Measurements from ENCODE around the gene STXBP5.

Gene STXBP5

GRCh38 chr6:147321260-147321659 is 117.0 kb downstream of the STXBP5 start:
- H3K36me3 ChIP-seq (ENCODE audit: control insufficient read depth in 1 of 2, insufficient read depth in 2 of 2, low read length in 2 of 2): peaks cover 0 to 6% of the 10 kb centered on the region in 2 experiments
- no peaks in the 10 kb centered on the region for H3K79me1 ChIP-seq (ENCODE audit: low read length)
- no peak overlapping the region for H3K23ac ChIP-seq (ENCODE audit: low read length)
- no peaks in the 10 kb centered on the region for H3K27me3 ChIP-seq (ENCODE audit: insufficient read depth, low read length)
- H2BK120ac ChIP-seq (ENCODE audit: insufficient read depth, low read length, poor library complexity): no peak overlapping the region
- H2BK12ac ChIP-seq (ENCODE audit: low read length): no peak overlapping the region
- H3K18ac ChIP-seq (ENCODE audit: low read length): no peak overlapping the region
- no peak overlapping the region for H4K12ac ChIP-seq (ENCODE audit: low read depth, low read length)
- no peak overlapping the region for H2AK5ac ChIP-seq (ENCODE audit: low read length)
- no peak overlapping the region for H4K8ac ChIP-seq (ENCODE audit: low read depth, low read length)
- no peaks in the 10 kb centered on the region for H3K9me3 ChIP-seq (ENCODE audit: insufficient read depth, low read depth, low read length)
- no peak overlapping the region for H2AFZ ChIP-seq (ENCODE audit: insufficient read depth, low read length, poor library complexity)
- H3K79me2 ChIP-seq (ENCODE audit: control insufficient read depth, insufficient read depth, low read length, poor library complexity): no peaks in the 10 kb centered on the region
- WGBS (ENCODE audit: extremely low coverage, insufficient coverage, insufficient read length): no CpG with 5 or more reads among the region's 2 CpGs
- H3K4me3 ChIP-seq (ENCODE audit: low read depth, low read length): no peak overlapping the region
- no peaks in the 10 kb centered on the region for H3K4me1 ChIP-seq (ENCODE audit: control insufficient read depth in 1 of 2, insufficient read depth in 2 of 2, low read length in 2 of 2)
- H4K91ac ChIP-seq (ENCODE audit: low read depth, low read length): no peak overlapping the region
- no peak overlapping the region for H3K27ac ChIP-seq (ENCODE audit: low read depth, low read length)
- no peak overlapping the region for H2BK5ac ChIP-seq (ENCODE audit: low read depth, low read length, poor library complexity)
- H3K9ac ChIP-seq (ENCODE audit: low read length): no peak overlapping the region
- DNase-seq: no peak
- no peak overlapping the region for H3K4ac ChIP-seq (ENCODE audit: low read depth, low read length)
- H3K4me2 ChIP-seq (ENCODE audit: low read length): no peak overlapping the region
- H3K14ac ChIP-seq (ENCODE audit: low read length): no peak overlapping the region

GRCh38 chr6:147322299-147323162 is 118.3 kb downstream of the STXBP5 start:
- H3K4ac ChIP-seq (ENCODE audit: low read depth, low read length): no peak overlapping the region
- no peaks in the 10 kb centered on the region for H3K4me1 ChIP-seq (ENCODE audit: control insufficient read depth in 1 of 2, insufficient read depth in 2 of 2, low read length in 2 of 2)
- no peak overlapping the region for H2BK120ac ChIP-seq (ENCODE audit: insufficient read depth, low read length, poor library complexity)
- no peaks in the 10 kb centered on the region for H3K9me3 ChIP-seq (ENCODE audit: insufficient read depth, low read depth, low read length)
- no peak overlapping the region for H3K4me3 ChIP-seq (ENCODE audit: low read depth, low read length)
- H3K27me3 ChIP-seq (ENCODE audit: insufficient read depth, low read length): no peaks in the 10 kb centered on the region
- no peak overlapping the region for H2AFZ ChIP-seq (ENCODE audit: insufficient read depth, low read length, poor library complexity)
- H2AK5ac ChIP-seq (ENCODE audit: low read length): no peak overlapping the region
- H3K23ac ChIP-seq (ENCODE audit: low read length): no peak overlapping the region
- H3K79me1 ChIP-seq (ENCODE audit: low read length): no peaks in the 10 kb centered on the region
- no CpG with 5 or more reads among the region's 5 CpGs for WGBS (ENCODE audit: extremely low coverage, insufficient coverage, insufficient read length)
- no peak overlapping the region for H3K14ac ChIP-seq (ENCODE audit: low read length)
- no peaks in the 10 kb centered on the region for H3K79me2 ChIP-seq (ENCODE audit: control insufficient read depth, insufficient read depth, low read length, poor library complexity)
- H3K9ac ChIP-seq (ENCODE audit: low read length): no peak overlapping the region
- peaks cover 2 to 10% of the 10 kb centered on the region in 2 experiments for H3K36me3 ChIP-seq (ENCODE audit: control insufficient read depth in 1 of 2, insufficient read depth in 2 of 2, low read length in 2 of 2)
- H4K8ac ChIP-seq (ENCODE audit: low read depth, low read length): no peak overlapping the region
- no peak overlapping the region for H3K27ac ChIP-seq (ENCODE audit: low read depth, low read length)
- H2BK5ac ChIP-seq (ENCODE audit: low read depth, low read length, poor library complexity): no peak overlapping the region
- no peak overlapping the region for H2BK12ac ChIP-seq (ENCODE audit: low read length)
- H4K91ac ChIP-seq (ENCODE audit: low read depth, low read length): no peak overlapping the region
- no peak overlapping the region for H3K18ac ChIP-seq (ENCODE audit: low read length)
- no peak overlapping the region for H4K12ac ChIP-seq (ENCODE audit: low read depth, low read length)
- peak; percentile 21 to 92 for DNase-seq
- no peak overlapping the region for H3K4me2 ChIP-seq (ENCODE audit: low read length)

GRCh38 chr6:147325557-147325956 is 121.3 kb downstream of the STXBP5 start:
- no CpG with 5 or more reads among the region's 1 CpG for WGBS (ENCODE audit: extremely low coverage, insufficient coverage, insufficient read length)
- Histone ChIP-seq H2AK5ac (ENCODE audit: low read length) (no peak overlapping the region), H3K14ac (ENCODE audit: low read length) (no peak overlapping the region), H3K4me3 (ENCODE audit: low read depth, low read length) (no peak overlapping the region), H3K79me2 (ENCODE audit: control insufficient read depth, insufficient read depth, low read length, poor library complexity) (no peaks in the 10 kb centered on the region), H3K27me3 (ENCODE audit: insufficient read depth, low read length) (no peaks in the 10 kb centered on the region), H3K4me1 (ENCODE audit: control insufficient read depth in 1 of 2, insufficient read depth in 2 of 2, low read length in 2 of 2) (no peaks in the 10 kb centered on the region), H4K8ac (ENCODE audit: low read depth, low read length) (no peak overlapping the region), H3K27ac (ENCODE audit: low read depth, low read length) (no peak overlapping the region), H3K9ac (ENCODE audit: low read length) (no peak overlapping the region), H2BK5ac (ENCODE audit: low read depth, low read length, poor library complexity) (no peak overlapping the region), H3K9me3 (ENCODE audit: insufficient read depth, low read depth, low read length) (no peaks in the 10 kb centered on the region), H2AFZ (ENCODE audit: insufficient read depth, low read length, poor library complexity) (no peak overlapping the region), H4K12ac (ENCODE audit: low read depth, low read length) (no peak overlapping the region), H3K4ac (ENCODE audit: low read depth, low read length) (no peak overlapping the region), H3K18ac (ENCODE audit: low read length) (no peak overlapping the region), H3K23ac (ENCODE audit: low read length) (no peak overlapping the region), H2BK120ac (ENCODE audit: insufficient read depth, low read length, poor library complexity) (no peak overlapping the region), H3K79me1 (ENCODE audit: low read length) (no peaks in the 10 kb centered on the region), H4K91ac (ENCODE audit: low read depth, low read length) (no peak overlapping the region), H3K36me3 (ENCODE audit: control insufficient read depth in 1 of 2, insufficient read depth in 2 of 2, low read length in 2 of 2) (peaks cover 4 to 10% of the 10 kb centered on the region in 2 experiments), H3K4me2 (ENCODE audit: low read length) (no peak overlapping the region), H2BK12ac (ENCODE audit: low read length) (no peak overlapping the region)
- no peak for DNase-seq

GRCh38 chr6:147331401-147331800 is 127.2 kb downstream of the STXBP5 start:
- no peak for DNase-seq
- H3K27me3 ChIP-seq (ENCODE audit: insufficient read depth, low read length): no peaks in the 10 kb centered on the region

More at GRCh38 chr6:147331401-147331800, 127.2 kb downstream of the STXBP5 start:
- Histone ChIP-seq H3K18ac (ENCODE audit: low read length) (no peak overlapping the region), H3K27ac (ENCODE audit: low read depth, low read length) (no peak overlapping the region), H3K4me2 (ENCODE audit: low read length) (no peak overlapping the region), H3K79me1 (ENCODE audit: low read length) (no peaks in the 10 kb centered on the region), H3K4ac (ENCODE audit: low read depth, low read length) (no peak overlapping the region), H3K9ac (ENCODE audit: low read length) (no peak overlapping the region), H4K91ac (ENCODE audit: low read depth, low read length) (no peak overlapping the region), H2AFZ (ENCODE audit: insufficient read depth, low read length, poor library complexity) (no peak overlapping the region), H3K36me3 (ENCODE audit: control insufficient read depth in 1 of 2, insufficient read depth in 2 of 2, low read length in 2 of 2) (peaks cover 4 to 7% of the 10 kb centered on the region in 2 experiments), H2AK5ac (ENCODE audit: low read length) (no peak overlapping the region), H3K9me3 (ENCODE audit: insufficient read depth, low read depth, low read length) (no peaks in the 10 kb centered on the region), H2BK12ac (ENCODE audit: low read length) (no peak overlapping the region), H3K14ac (ENCODE audit: low read length) (no peak overlapping the region), H3K4me3 (ENCODE audit: low read depth, low read length) (no peak overlapping the region), H4K8ac (ENCODE audit: low read depth, low read length) (no peak overlapping the region), H2BK5ac (ENCODE audit: low read depth, low read length, poor library complexity) (no peak overlapping the region), H3K4me1 (ENCODE audit: control insufficient read depth in 1 of 2, insufficient read depth in 2 of 2, low read length in 2 of 2) (no peaks in the 10 kb centered on the region), H3K79me2 (ENCODE audit: control insufficient read depth, insufficient read depth, low read length, poor library complexity) (no peaks in the 10 kb centered on the region), H2BK120ac (ENCODE audit: insufficient read depth, low read length, poor library complexity) (no peak overlapping the region), H4K12ac (ENCODE audit: low read depth, low read length) (no peak overlapping the region), H3K23ac (ENCODE audit: low read length) (no peak overlapping the region)
- WGBS (ENCODE audit: extremely low coverage, insufficient coverage, insufficient read length): no CpG with 5 or more reads among the region's 1 CpG
